SK-N-SH (cell line): ENCODE measurements around the gene MREG. TPM values are rescaled to one million over a fixed set of nuclear protein-coding genes. Genes with fewer than 3 reads are reported as not detected.

Experiments
- CTCF ChIA-PET: fragments of 300-600, 350-600 bp; formaldehyde crosslinking; extraction: SDS; loops from one replicate; lab custom pipeline; 2021; lab: Yijun Ruan, JAX
- POLR2A ChIA-PET: fragments of 350-600 bp; sonication (Branson Sonifier 250); formaldehyde crosslinking; extraction: SDS; loops from one replicate; lab custom pipeline; 2020; ENCODE audit warnings: antibody characterized with exemption, inconsistent platforms; lab: Yijun Ruan, JAX
- DNase-seq: peaks from one replicate; pipeline ENCODE4 v3.0.0; 2012
- H2AFZ ChIP-seq: fragments of 200-600 bp; sonication (generic); 2 replicates; pipeline ENCODE4 v1.8.1; 2016; ENCODE audit warnings: antibody characterized with exemption, mild to moderate bottlenecking, low read depth
- H3F3A ChIP-seq: fragments of 200-600 bp; sonication (generic); replicated peaks from 2 replicates; pipeline ENCODE3; 2016; ENCODE audit warnings: antibody characterized with exemption, mild to moderate bottlenecking; ENCODE audit not compliant: insufficient read depth
- H3K27ac ChIP-seq, 2 experiments: fragments of 200-500 bp in 1 of 2; fragments of 200-600 bp in 1 of 2; sonication (Bioruptor generic) in 1 of 2; sonication (generic), shearing (Covaris generic) in 1 of 2; 2 replicates each; pipeline versions ENCODE4 v1.5.1 to v1.6.1; 2014 to 2016; ENCODE audit warnings: low read depth in 2 of 2, inconsistent platforms in 1 of 2, low read length in 1 of 2, mild to moderate bottlenecking in 1 of 2, mixed read lengths in 1 of 2
- H3K27me3 ChIP-seq: fragments of 200-600 bp; sonication (generic), shearing (Covaris generic); 2 replicates; pipeline ENCODE4 v1.6.1; 2016; ENCODE audit warnings: mixed run types; ENCODE audit not compliant: insufficient read depth
- H3K36me3 ChIP-seq, 2 experiments: fragments of 200-500 bp in 1 of 2; fragments of 200-600 bp in 1 of 2; sonication (Bioruptor generic) in 1 of 2; sonication (generic) in 1 of 2; replicated peaks in 1 of 2; 2 replicates each; pipeline versions ENCODE3 to v1.5.1; 2014 to 2016; ENCODE audit warnings: low read length in 1 of 2, mild to moderate bottlenecking in 1 of 2; ENCODE audit not compliant: insufficient read depth in 2 of 2, control insufficient read depth in 1 of 2
- H3K4me1 ChIP-seq, 2 experiments: fragments of 200-500 bp in 1 of 2; fragments of 200-600 bp in 1 of 2; sonication (Bioruptor generic) in 1 of 2; sonication (generic), shearing (Covaris generic) in 1 of 2; 2 replicates each; pipeline versions ENCODE4 v1.5.1 to v1.6.1; 2014 to 2016; ENCODE audit warnings: low read depth in 1 of 2, low read length in 1 of 2, mixed run types in 1 of 2; ENCODE audit not compliant: insufficient read depth in 2 of 2, control insufficient read depth in 1 of 2
- H3K4me2 ChIP-seq: fragments of 200-600 bp; sonication (generic), shearing (Covaris generic); 2 replicates; pipeline ENCODE4 v1.6.1; 2017; ENCODE audit warnings: mixed run types
- H3K4me3 ChIP-seq, 2 experiments: fragments of 200-500 bp in 1 of 2; fragments of 200-600 bp in 1 of 2; sonication (Bioruptor generic) in 1 of 2; sonication (generic), shearing (Covaris generic) in 1 of 2; 2 replicates each; pipeline versions ENCODE4 v1.5.1 to v1.8.1; 2014 to 2016; ENCODE audit warnings: low read depth in 2 of 2, inconsistent platforms in 1 of 2, low read length in 1 of 2, mild to moderate bottlenecking in 1 of 2, mixed read lengths in 1 of 2, moderate library complexity in 1 of 2
- H3K79me2 ChIP-seq: fragments of 200-600 bp; sonication (generic); 2 replicates; pipeline ENCODE4 v1.8.1; 2017; ENCODE audit warnings: mild to moderate bottlenecking; ENCODE audit not compliant: insufficient read depth
- H3K9ac ChIP-seq: fragments of 200-600 bp; sonication (generic); 2 replicates; pipeline ENCODE4 v1.6.1; 2017; ENCODE audit warnings: mixed run types
- H3K9me2 ChIP-seq: fragments of 200-600 bp; sonication (generic); 2 replicates; pipeline ENCODE4 v1.6.1; 2017; ENCODE audit warnings: mixed run types
- H3K9me3 ChIP-seq: fragments of 200-600 bp; sonication (generic); 2 replicates; pipeline ENCODE4 v1.6.1; 2017; ENCODE audit warnings: mixed run types, mild to moderate bottlenecking, moderate library complexity
- H4K20me1 ChIP-seq: fragments of 200-600 bp; sonication (generic); 2 replicates; pipeline ENCODE4 v1.6.1; 2017; ENCODE audit warnings: mild to moderate bottlenecking, mixed run types; ENCODE audit not compliant: insufficient read depth
- CHD2 ChIP-seq: fragments of 150-350 bp; IDR thresholded peaks from 2 replicates; pipeline ENCODE4 v1.6.1; 2018; ENCODE audit warnings: low read length; ENCODE audit not compliant: partially characterized antibody
- ELF1 ChIP-seq: IDR thresholded peaks from 2 replicates; pipeline ENCODE4 v1.4.0; 2012
- EP300 ChIP-seq, 2 experiments: IDR thresholded peaks; 2 replicates each; pipeline versions ENCODE4 v1.4.0 to v1.6.1; 2012; ENCODE audit warnings: borderline replicate concordance in 1 of 2, low read depth in 1 of 2, low read length in 1 of 2
- FOSL2 ChIP-seq: IDR thresholded peaks from 2 replicates; pipeline ENCODE4 v1.4.0; 2012; ENCODE audit warnings: low read depth, mild to moderate bottlenecking, moderate library complexity, borderline replicate concordance
- FOXM1 ChIP-seq: IDR thresholded peaks from 2 replicates; pipeline ENCODE4 v1.4.0; 2012; ENCODE audit warnings: low read depth, mild to moderate bottlenecking
- GABPA ChIP-seq: IDR thresholded peaks from 2 replicates; pipeline ENCODE4 v1.4.0; 2012; ENCODE audit warnings: low read depth, mild to moderate bottlenecking
- GATA2 ChIP-seq: sonication (generic); formaldehyde crosslinking; IDR thresholded peaks from 2 replicates; pipeline ENCODE4 v1.5.0; 2020; ENCODE audit warnings: mild to moderate bottlenecking, missing genetic modification reagents
- MEF2A ChIP-seq: IDR thresholded peaks from 2 replicates; pipeline ENCODE4 v1.4.0; 2012; ENCODE audit warnings: low read depth, borderline replicate concordance
- MXI1 ChIP-seq: IDR thresholded peaks from 2 replicates; pipeline ENCODE4 v1.6.1; 2012; ENCODE audit warnings: mild to moderate bottlenecking, low read depth, low read length, improper control_type of control experiment
- NFIC ChIP-seq: IDR thresholded peaks from 2 replicates; pipeline ENCODE4 v1.4.0; 2012; ENCODE audit warnings: borderline replicate concordance
- NRF1 ChIP-seq: IDR thresholded peaks from 2 replicates; pipeline ENCODE4 v1.6.1; 2012; ENCODE audit warnings: low read depth, mild to moderate bottlenecking, low read length
- PBX3 ChIP-seq: IDR thresholded peaks from 2 replicates; pipeline ENCODE4; 2012
- POLR2AphosphoS5 ChIP-seq: IDR thresholded peaks from 2 replicates; pipeline ENCODE4 v1.6.1; 2012; ENCODE audit warnings: low read depth, low read length
- RCOR1 ChIP-seq: fragments of 150-350 bp; IDR thresholded peaks from 2 replicates; pipeline ENCODE4 v1.6.1; 2017; ENCODE audit warnings: antibody characterized with exemption, low read length
- REST ChIP-seq: IDR thresholded peaks from 2 replicates; pipeline ENCODE4 v1.6.1; 2012; ENCODE audit warnings: mild to moderate bottlenecking, low read depth, low read length, moderate library complexity
- RXRA ChIP-seq: IDR thresholded peaks from 2 replicates; pipeline ENCODE4 v1.4.0; 2012; ENCODE audit warnings: low read depth, mild to moderate bottlenecking, borderline replicate concordance
- SIN3A ChIP-seq: IDR thresholded peaks from 2 replicates; pipeline ENCODE4 v1.6.1; 2012; ENCODE audit warnings: low read depth, mild to moderate bottlenecking, low read length, moderate library complexity, borderline replicate concordance
- USF1 ChIP-seq: IDR thresholded peaks from 2 replicates; pipeline ENCODE4 v1.4.0; 2012; ENCODE audit warnings: low read depth, borderline replicate concordance
- USF2 ChIP-seq: fragments of 150-350 bp; IDR thresholded peaks from 2 replicates; pipeline ENCODE4 v1.6.1; 2017; ENCODE audit warnings: antibody characterized with exemption, low read length, low read depth, borderline replicate concordance
- WGBS: methylation state at CpG from one replicate; pipeline ENCODE4 v1.1.6; 2017; ENCODE audit warnings: low lambda C conversion rate; 5-methylcytosine and 5-hydroxymethylcytosine counted together
- polyA plus RNA-seq, 3 experiments: library from polyadenylated mRNA; depleted of rRNA; stranded (reverse); fragments of >200 nt; gene quantifications; 2 replicates each; pipeline ENCODE4 v1.2.3, GENCODE V29; 2012

The MREG gene
- polyA plus RNA-seq, 1 of the 3 experiments (the other 2 are of a cell fraction), result 2.5 TPM

- 74% methylated on average over 4 of the region's 4 CpGs for WGBS
- Histone ChIP-seq H3K9me3 (no peaks in the 10 kb centered on the region), H3K79me2 (no peaks in the 10 kb centered on the region), H3F3A (no peaks in the 10 kb centered on the region), H3K36me3 (no peaks in the 10 kb centered on the region), H3K9me2 (no peaks in the 10 kb centered on the region), H3K4me1 (peaks cover 0 to 10% of the 10 kb centered on the region in 2 experiments; a peak in 3 of 4 replicates), H3K4me3 (no peak overlapping the region), H3K4me2 (no peak overlapping the region), H3K27ac (no peak overlapping the region), H2AFZ (no peak overlapping the region), H3K27me3 (no peaks in the 10 kb centered on the region), H4K20me1 (no peaks in the 10 kb centered on the region), H3K9ac (no peak overlapping the region)
- TF ChIP-seq GATA2 (no peak), GABPA (no peak), FOXM1 (no peak), REST (no peak), MEF2A (no peak), MXI1 (no peak), EP300 (IDR thresholded peaks at IDR 0.05; ENCODE audit: borderline replicate concordance in 1 of 2, low read depth in 1 of 2, low read length in 1 of 2) (no peak), CHD2 (no peak), SIN3A (no peak), NFIC (no peak), NRF1 (no peak), RCOR1 (no peak), USF1 (no peak), USF2 (no peak), PBX3 (no peak), ELF1 (no peak), RXRA (no peak), POLR2AphosphoS5 (no peak), FOSL2 (no peak)
- CTCF ChIA-PET, result interaction anchor here (0.6 to 1.5 kb wide), 4 partner anchors 16 to 1663 kb away, joined by 3 to 4 read pairs (median 3); partner anchors contain the start of gene MREG
- POLR2A ChIA-PET, result no interaction called here
- no peak for DNase-seq
These were observed 47.1 kb downstream of the MREG start for GRCh38 chr2:215966274-215966673.
